HepG2 (cell line): ENCODE data around the gene FBXO44. TPM values are rescaled to one million over a fixed set of nuclear protein-coding genes. Genes with fewer than 3 reads are reported as not detected.

Experiments used
- ATAC-seq: fragments of 200-7000 bp; cut with Tn5 transposase; 3 replicates; pipeline ENCODE4 v1.9.1; 2020; ENCODE audit warnings: mild to moderate bottlenecking, moderate library complexity
- BruUV-seq: library from RNA; stranded (reverse); fragments of 400-500 nt; replicated peaks from 2 replicates; lab custom pipeline; 2021; lab: Mats Ljungman, UMichigan
- CTCF ChIA-PET: fragments of 300-600 bp; formaldehyde crosslinking; extraction: SDS; loops from one replicate; lab custom pipeline; 2021; ENCODE audit warnings: low total read pairs, inconsistent platforms, low intra/inter-chr PET ratio; lab: Yijun Ruan, JAX
- POLR2A ChIA-PET: fragments of 350-600 bp; sonication (Branson Sonifier 250); formaldehyde crosslinking; loops from one replicate; lab custom pipeline; 2020; ENCODE audit warnings: antibody characterized with exemption, inconsistent platforms; lab: Yijun Ruan, JAX
- DNase-seq: peaks from one replicate; pipeline ENCODE4 v3.0.0-alpha.2; 2015; ENCODE audit warnings: low spot score
- FAIRE-seq: peaks from 3 replicates; lab custom pipeline; 2011; peaks lifted over from hg19 to GRCh38; lab: Jason Lieb, UNC
- H2AFZ ChIP-seq: one replicate; pipeline ENCODE4 v1.6.1; 2011; ENCODE audit warnings: low read length, inconsistent platforms
- H3K27ac ChIP-seq: fragments of 300-600 bp; 3 replicates; pipeline ENCODE4 v1.8.0; 2011; ENCODE audit warnings: mixed run types, mild to moderate bottlenecking, mixed read lengths, low read length, inconsistent platforms; ENCODE audit not compliant: insufficient read depth; ENCODE audit errors: extremely low read length
- H3K27me3 ChIP-seq, 2 experiments: fragments of 200-600 bp in 1 of 2; 2 replicates in 1 of 2; 3 replicates in 1 of 2; pipeline versions ENCODE4 v1.6.0 to v1.8.0; 2011; ENCODE audit warnings: low read length in 2 of 2, mild to moderate bottlenecking in 2 of 2, moderate library complexity in 2 of 2, inconsistent platforms in 1 of 2; ENCODE audit not compliant: insufficient read depth in 2 of 2, control insufficient read depth in 1 of 2
- H3K36me3 ChIP-seq, 2 experiments: fragments of 200-600 bp in 1 of 2; replicated peaks in 1 of 2; 2 replicates in 1 of 2; 3 replicates in 1 of 2; pipeline versions ENCODE4 v1.5.1 to v1.8.0; 2011; ENCODE audit warnings: low read length in 2 of 2, inconsistent platforms in 1 of 2; ENCODE audit not compliant: insufficient read depth in 2 of 2, control insufficient read depth in 1 of 2
- H3K4me1 ChIP-seq: 2 replicates; pipeline ENCODE4 v1.5.1; 2012; ENCODE audit warnings: low read length, inconsistent platforms; ENCODE audit not compliant: insufficient read depth
- H3K4me2 ChIP-seq: 2 replicates; pipeline ENCODE4 v1.6.0; 2011; ENCODE audit warnings: low read depth, low read length, inconsistent platforms
- H3K4me3 ChIP-seq, 3 experiments: fragments of 200-600 bp in 1 of 3; sonication (generic), shearing (Covaris generic) in 1 of 3; replicated peaks in 1 of 3; 2 replicates each; pipeline ENCODE4 v1.5.1; 2011 to 2016; ENCODE audit warnings: low read length in 3 of 3, inconsistent platforms in 2 of 3, low read depth in 2 of 3, mild to moderate bottlenecking in 2 of 3, control low read depth in 1 of 3, mixed read lengths in 1 of 3; ENCODE audit not compliant: insufficient read depth in 1 of 3
- H3K79me2 ChIP-seq: one replicate; pipeline ENCODE4 v1.6.1; 2011; ENCODE audit warnings: low read length, inconsistent platforms; ENCODE audit not compliant: insufficient read depth
- H3K9ac ChIP-seq: 2 replicates; pipeline ENCODE4 v1.6.0; 2011; ENCODE audit warnings: mild to moderate bottlenecking, low read depth, low read length, inconsistent platforms; ENCODE audit not compliant: insufficient read depth
- H3K9me3 ChIP-seq: 2 replicates; pipeline ENCODE4 v1.5.1; 2012; ENCODE audit warnings: mild to moderate bottlenecking, low read length
- H4K20me1 ChIP-seq: 2 replicates; pipeline ENCODE4 v1.6.0; 2011; ENCODE audit warnings: inconsistent platforms, mild to moderate bottlenecking, low read length, moderate library complexity; ENCODE audit not compliant: insufficient read depth
- GATAD2A ChIP-seq: IDR thresholded peaks from 2 replicates; pipeline ENCODE4 v1.6.1; 2016
- HMGA1 ChIP-seq: sonication (generic); formaldehyde crosslinking; conservative IDR thresholded peaks from 2 replicates; pipeline ENCODE4 v1.4.0; 2020; ENCODE audit warnings: missing genetic modification reagents
- PITX1 ChIP-seq: sonication (generic); formaldehyde crosslinking; IDR thresholded peaks from 2 replicates; pipeline ENCODE4 v1.5.1; 2020; ENCODE audit warnings: mild to moderate bottlenecking, missing genetic modification reagents
- POGZ ChIP-seq: sonication (generic); formaldehyde crosslinking; IDR thresholded peaks from 2 replicates; pipeline ENCODE4 v1.4.0; 2020; ENCODE audit warnings: mild to moderate bottlenecking, missing genetic modification reagents
- RFX5 ChIP-seq: IDR thresholded peaks from 2 replicates; pipeline ENCODE4 v1.6.1; 2011; ENCODE audit warnings: low read depth, low read length, improper control_type of control experiment
- STAG1 ChIP-seq: sonication (generic); formaldehyde crosslinking; IDR thresholded peaks from 2 replicates; pipeline ENCODE4 v1.4.0; 2020; ENCODE audit warnings: missing genetic modification reagents
- ZNF180 ChIP-seq: sonication (generic); formaldehyde crosslinking; IDR thresholded peaks from 2 replicates; pipeline ENCODE4 v1.4.0; 2020; ENCODE audit warnings: low read depth, missing genetic modification reagents, borderline replicate concordance
- ZNF460 ChIP-seq: sonication (generic); formaldehyde crosslinking; IDR thresholded peaks from 2 replicates; pipeline ENCODE4 v1.5.1; 2020; ENCODE audit warnings: missing genetic modification reagents, mild to moderate bottlenecking, borderline replicate concordance
- ZNF570 ChIP-seq: sonication (generic); formaldehyde crosslinking; IDR thresholded peaks from 2 replicates; pipeline ENCODE4 v1.4.0; 2020; ENCODE audit warnings: mild to moderate bottlenecking, missing genetic modification reagents, borderline replicate concordance
- WGBS: methylation state at CpG from one replicate; pipeline ENCODE4 v1.1.6; 2017; ENCODE audit warnings: low lambda C conversion rate; 5-methylcytosine and 5-hydroxymethylcytosine counted together
- in situ Hi-C: cut with HindIII; loops from 2 replicates; pipeline ENCODE4 v1.10.0; 2017; ENCODE audit warnings: low pct_unique_long_range_greater_than_20kb; ENCODE audit not compliant: extremely low pct_ligation_motif_present
- intact Hi-C: fragments of 100-400 bp; cut with micrococcal nuclease; formaldehyde crosslinking; loops from one replicate; pipeline ENCODE4 v1.10.0; 2022; ENCODE audit not compliant: unreplicated experiment
- polyA plus RNA-seq, 8 experiments: library from polyadenylated mRNA; depleted of rRNA in 3 of 8; stranded (reverse) in 7 of 8; unstranded in 1 of 8; fragments of >200 nt; fragmentation: Illumina TruSeq in 4 of 8; extraction: Trizol in 4 of 8; gene quantifications; 2 replicates each; pipeline versions ENCODE4 v1.2.1 to v1.2.3, GENCODE V29; 2011 to 2016; ENCODE audit warnings: low read depth in 4 of 8, missing spikeins in 1 of 8, mixed read lengths in 1 of 8; ENCODE audit not compliant: insufficient read depth in 1 of 8
- total RNA-seq, 5 experiments: library from RNA; depleted of rRNA; stranded (reverse); fragments of >200 nt; fragmentation: Illumina TruSeq; extraction: Trizol; gene quantifications; 2 replicates each; pipeline ENCODE4 v1.2.3, GENCODE V29; 2016; ENCODE audit warnings: low read depth in 1 of 5
- TF ChIP-seq, protein P1 (sequence below): fragments of 450-650 bp; IDR thresholded peaks from 2 replicates; pipeline ENCODE4 v1.6.1; 2017
- TF ChIP-seq, protein P2 (sequence below): sonication (generic); formaldehyde crosslinking; IDR thresholded peaks from 2 replicates; pipeline ENCODE4; 2020; ENCODE audit warnings: missing genetic modification reagents, mild to moderate bottlenecking, borderline replicate concordance
- TF ChIP-seq, protein P3 (sequence below): sonication (generic); formaldehyde crosslinking; IDR thresholded peaks from 2 replicates; pipeline ENCODE4 v1.4.0; 2020; ENCODE audit warnings: missing genetic modification reagents, borderline replicate concordance

The FBXO44 gene
- total and polyA plus RNA-seq, 2 of the 13 experiments (the other 11 are each of a cell fraction or from before 2014, with no cell fraction given): 22.4 to 27.9 TPM

DNA sequence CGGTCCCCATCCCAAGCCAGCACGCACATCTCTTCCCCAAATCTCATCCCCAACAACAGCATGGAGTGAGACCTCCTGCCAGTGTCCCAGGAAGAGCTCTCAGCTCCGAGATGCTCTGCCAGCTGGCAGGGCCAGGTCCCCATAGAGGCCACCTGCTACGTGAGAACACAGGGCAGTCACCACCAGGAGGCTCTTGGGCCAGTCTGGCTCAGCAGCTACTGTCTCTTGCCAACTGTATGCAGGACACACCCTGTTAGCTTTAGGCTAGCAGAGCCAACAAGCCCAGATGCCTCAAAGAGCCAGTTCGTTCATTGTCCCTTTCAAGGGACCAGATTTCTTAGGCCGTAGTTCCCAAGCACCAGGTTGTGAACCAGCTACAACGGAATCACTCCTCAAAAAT is 37.4 kb upstream of the FBXO44 start:
- Histone ChIP-seq H3K79me2 (no peaks in the 10 kb centered on the region), H3K9ac (no peak overlapping the region), H2AFZ (no peak overlapping the region), H3K36me3 (no peaks in the 10 kb centered on the region), H3K27ac (no peak overlapping the region), H3K4me1 (no peaks in the 10 kb centered on the region), H3K9me3 (no peaks in the 10 kb centered on the region), H3K4me3 (no peak overlapping the region), H3K4me2 (no peak overlapping the region), H4K20me1 (no peaks in the 10 kb centered on the region), H3K27me3 (peaks cover 12 to 39% of the 10 kb centered on the region in 2 experiments; a peak in 3 of 5 replicates)
- TF ChIP-seq POGZ: no peak
- TF ChIP-seq ZNF570 (CRISPR knock-in tag): no peak
- no peak for TF ChIP-seq HMGA1 (CRISPR knock-in tag)
- TF ChIP-seq, protein P1, sequence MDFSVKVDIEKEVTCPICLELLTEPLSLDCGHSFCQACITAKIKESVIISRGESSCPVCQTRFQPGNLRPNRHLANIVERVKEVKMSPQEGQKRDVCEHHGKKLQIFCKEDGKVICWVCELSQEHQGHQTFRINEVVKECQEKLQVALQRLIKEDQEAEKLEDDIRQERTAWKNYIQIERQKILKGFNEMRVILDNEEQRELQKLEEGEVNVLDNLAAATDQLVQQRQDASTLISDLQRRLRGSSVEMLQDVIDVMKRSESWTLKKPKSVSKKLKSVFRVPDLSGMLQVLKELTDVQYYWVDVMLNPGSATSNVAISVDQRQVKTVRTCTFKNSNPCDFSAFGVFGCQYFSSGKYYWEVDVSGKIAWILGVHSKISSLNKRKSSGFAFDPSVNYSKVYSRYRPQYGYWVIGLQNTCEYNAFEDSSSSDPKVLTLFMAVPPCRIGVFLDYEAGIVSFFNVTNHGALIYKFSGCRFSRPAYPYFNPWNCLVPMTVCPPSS: no peak
- TF ChIP-seq, protein P2, sequence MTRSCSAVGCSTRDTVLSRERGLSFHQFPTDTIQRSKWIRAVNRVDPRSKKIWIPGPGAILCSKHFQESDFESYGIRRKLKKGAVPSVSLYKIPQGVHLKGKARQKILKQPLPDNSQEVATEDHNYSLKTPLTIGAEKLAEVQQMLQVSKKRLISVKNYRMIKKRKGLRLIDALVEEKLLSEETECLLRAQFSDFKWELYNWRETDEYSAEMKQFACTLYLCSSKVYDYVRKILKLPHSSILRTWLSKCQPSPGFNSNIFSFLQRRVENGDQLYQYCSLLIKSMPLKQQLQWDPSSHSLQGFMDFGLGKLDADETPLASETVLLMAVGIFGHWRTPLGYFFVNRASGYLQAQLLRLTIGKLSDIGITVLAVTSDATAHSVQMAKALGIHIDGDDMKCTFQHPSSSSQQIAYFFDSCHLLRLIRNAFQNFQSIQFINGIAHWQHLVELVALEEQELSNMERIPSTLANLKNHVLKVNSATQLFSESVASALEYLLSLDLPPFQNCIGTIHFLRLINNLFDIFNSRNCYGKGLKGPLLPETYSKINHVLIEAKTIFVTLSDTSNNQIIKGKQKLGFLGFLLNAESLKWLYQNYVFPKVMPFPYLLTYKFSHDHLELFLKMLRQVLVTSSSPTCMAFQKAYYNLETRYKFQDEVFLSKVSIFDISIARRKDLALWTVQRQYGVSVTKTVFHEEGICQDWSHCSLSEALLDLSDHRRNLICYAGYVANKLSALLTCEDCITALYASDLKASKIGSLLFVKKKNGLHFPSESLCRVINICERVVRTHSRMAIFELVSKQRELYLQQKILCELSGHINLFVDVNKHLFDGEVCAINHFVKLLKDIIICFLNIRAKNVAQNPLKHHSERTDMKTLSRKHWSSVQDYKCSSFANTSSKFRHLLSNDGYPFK (CRISPR knock-in tag): no peak
- TF ChIP-seq STAG1 (CRISPR knock-in tag): no peak
- no peak for TF ChIP-seq RFX5
- no peak for TF ChIP-seq ZNF180 (CRISPR knock-in tag)
- no peak for TF ChIP-seq PITX1 (CRISPR knock-in tag)
- TF ChIP-seq, protein P3, sequence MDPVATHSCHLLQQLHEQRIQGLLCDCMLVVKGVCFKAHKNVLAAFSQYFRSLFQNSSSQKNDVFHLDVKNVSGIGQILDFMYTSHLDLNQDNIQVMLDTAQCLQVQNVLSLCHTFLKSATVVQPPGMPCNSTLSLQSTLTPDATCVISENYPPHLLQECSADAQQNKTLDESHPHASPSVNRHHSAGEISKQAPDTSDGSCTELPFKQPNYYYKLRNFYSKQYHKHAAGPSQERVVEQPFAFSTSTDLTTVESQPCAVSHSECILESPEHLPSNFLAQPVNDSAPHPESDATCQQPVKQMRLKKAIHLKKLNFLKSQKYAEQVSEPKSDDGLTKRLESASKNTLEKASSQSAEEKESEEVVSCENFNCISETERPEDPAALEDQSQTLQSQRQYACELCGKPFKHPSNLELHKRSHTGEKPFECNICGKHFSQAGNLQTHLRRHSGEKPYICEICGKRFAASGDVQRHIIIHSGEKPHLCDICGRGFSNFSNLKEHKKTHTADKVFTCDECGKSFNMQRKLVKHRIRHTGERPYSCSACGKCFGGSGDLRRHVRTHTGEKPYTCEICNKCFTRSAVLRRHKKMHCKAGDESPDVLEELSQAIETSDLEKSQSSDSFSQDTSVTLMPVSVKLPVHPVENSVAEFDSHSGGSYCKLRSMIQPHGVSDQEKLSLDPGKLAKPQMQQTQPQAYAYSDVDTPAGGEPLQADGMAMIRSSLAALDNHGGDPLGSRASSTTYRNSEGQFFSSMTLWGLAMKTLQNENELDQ: no peak
- no peak for TF ChIP-seq GATAD2A (CRISPR knock-in tag)
- TF ChIP-seq ZNF460 (CRISPR knock-in tag): no peak
- in situ Hi-C loops (no loop called here), intact Hi-C loops (no loop called here)
- BruUV-seq: no TSS peak
- ATAC-seq (peak; percentile 48; the same call in 2 of the 3 replicates), DNase-seq (no peak), FAIRE-seq (no peak)
- CTCF ChIA-PET: no interaction called here
- POLR2A ChIA-PET: no interaction called here
- 0% methylated on average over 4 of the region's 7 CpGs for WGBS
